ENCODE measurements around the gene HERC6.
"Not testable (repeated sequence)": the region's sequence is repeated elsewhere in the genome, so short reads cannot be mapped to it uniquely, and the experiment has no call there.

Gene HERC6

DNA sequence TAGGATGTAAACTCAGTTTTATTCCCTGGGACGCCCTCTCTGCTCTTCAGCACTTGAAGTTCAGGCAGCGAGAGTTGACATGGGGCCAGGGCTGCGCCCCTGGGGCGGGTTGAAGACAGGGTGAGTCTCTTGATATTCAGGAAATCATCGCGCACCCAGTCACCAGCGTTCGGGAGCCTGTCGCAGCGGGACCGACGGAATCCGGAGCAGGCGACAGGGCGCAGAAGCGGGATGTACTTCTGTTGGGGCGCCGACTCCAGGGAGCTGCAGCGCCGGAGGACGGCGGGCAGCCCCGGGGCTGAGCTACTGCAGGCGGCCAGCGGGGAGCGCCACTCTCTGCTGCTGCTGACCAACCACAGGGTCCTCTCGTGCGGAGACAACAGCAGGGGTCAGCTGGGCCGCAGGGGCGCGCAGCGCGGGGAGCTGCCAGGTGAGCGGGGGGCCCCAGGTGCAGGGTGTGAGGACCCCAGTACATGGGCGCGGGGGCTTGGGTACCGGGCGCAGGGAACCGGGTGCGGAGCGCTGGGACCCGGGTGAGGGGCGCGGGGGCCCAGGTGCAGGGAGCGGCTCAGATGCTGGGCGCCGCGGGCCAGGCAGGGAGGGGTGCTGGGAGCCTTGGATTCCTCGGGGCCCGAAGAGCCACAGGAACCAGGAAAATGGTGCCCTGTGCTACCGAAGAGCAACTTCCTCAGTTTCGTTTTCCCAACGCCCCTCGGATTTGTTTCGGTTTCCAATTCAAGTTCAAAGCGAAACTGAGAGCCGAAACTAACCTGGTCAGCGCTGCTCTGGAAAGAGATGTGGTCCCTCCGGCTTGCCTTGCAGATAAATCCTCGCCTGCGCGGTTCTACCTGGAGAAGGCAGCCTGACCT lies at the start of gene HERC6:
HERC6 (plus strand) TSS at position 162 of the 869 bp plus-strand sequence; CDS start at position 232, 70 bp downstream.
- peak; percentile 34 to 57 for DNase-seq (ENCODE audit: low read depth in 1 of 2, low spot score in 1 of 2)

DNA sequence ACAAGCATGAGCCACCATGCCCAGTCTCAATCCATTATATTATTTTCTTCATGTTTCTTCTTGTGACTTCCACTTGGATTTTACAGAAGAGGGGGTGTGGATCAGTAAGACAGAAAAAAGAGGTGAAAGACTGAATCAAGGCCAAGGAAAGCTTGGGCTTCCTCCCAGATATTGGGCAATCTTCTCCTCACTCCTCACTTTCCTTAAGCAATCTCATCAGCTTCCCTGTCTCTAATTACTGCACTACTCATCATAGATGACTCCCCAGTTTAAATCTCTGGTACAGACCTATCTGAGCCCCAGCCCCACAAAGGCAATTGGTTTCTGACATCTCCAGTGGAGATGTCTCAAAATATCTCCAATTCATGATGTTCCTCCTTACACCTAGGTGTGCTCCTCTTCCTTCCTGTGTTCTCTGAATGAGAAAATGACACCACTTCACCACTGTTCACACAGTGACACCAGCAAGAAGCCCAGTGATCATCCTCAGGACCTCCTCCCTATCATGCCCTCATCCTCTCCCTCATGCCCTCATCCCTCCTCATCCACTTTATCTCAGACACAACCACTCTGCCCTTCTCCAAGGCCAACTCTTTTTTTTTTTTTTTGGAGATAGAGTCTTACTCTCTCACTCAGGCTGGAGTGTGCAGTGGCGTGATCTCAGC lies 44.8 kb upstream of the HERC6 start:
- no peak for DNase-seq (ENCODE audit: low read depth in 1 of 2, low spot score in 1 of 2)

DNA sequence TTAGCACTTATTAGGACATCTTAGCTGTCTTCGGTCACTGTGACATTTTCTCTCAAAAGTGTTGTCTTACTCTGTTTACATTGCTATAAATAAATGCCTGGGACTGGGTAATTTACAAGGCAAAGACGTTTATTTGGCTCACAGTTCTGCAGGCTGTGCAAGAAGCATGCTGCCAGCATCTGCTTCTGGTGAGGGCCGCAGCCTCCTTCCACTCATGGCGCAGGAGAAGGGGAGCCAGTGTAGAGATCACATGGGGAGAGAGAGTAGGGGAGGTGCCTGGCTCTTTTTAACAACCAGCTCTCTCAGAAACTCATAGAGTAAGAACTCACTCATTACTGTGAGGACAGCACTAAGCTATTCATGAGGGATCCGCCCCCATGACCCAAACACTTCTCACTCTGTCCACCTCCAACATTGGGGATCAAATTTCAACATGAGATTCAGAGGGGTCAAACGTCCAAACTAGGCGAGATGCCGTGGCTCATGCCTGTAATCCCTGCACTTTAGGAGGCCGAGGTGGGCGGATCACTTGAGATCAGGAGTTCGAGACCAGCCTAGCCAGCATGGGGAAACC lies 43.5 kb upstream of the HERC6 start:
- no peak for DNase-seq (ENCODE audit: low read depth in 1 of 2, low spot score in 1 of 2)

DNA sequence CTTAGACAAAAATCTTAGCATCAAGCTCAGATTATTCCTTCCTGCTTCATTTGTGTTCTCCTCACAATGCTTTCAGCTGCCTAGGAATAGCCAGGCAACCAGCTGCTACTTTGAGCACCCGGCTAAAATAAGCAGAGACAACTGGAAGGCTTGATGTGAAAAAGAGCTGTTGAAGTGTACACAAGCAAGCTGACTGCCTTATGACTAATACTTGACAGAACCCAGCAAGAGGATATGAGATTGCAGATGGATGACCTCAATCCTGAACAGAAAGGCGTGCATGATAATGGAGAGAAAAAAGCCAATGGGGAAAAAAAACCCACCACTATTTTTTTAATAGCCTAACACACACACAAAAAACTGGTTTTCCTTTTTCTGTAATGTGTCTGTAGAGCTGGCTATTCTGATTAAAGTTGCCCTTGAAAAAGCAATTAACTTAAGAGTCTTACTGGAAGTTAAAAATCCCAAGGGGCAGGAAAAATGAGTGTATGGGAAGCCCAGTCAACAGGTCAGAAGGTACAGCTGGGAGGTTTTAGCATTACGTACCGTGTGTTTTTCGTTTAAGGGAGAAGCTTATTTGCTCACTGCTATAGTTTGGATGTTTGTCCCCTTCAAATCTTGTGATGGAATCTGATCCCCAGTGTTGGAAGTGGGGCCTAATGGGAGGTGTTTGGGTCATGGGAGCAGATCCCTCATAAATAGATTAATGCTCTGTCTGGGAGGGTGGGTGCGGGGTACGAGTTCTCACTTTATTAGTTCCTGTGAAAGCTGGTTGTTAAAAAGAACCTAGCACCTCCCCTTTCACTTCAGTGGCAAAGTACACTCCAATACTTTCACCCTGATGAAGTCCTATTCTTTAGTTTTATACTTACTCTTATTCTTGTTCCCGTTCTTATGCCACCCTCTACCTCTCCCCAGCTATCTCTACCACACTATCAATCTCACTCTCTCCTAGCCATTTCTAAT lies 37.1 kb upstream of the HERC6 start:
- DNase-seq (ENCODE audit: low read depth in 1 of 2, low spot score in 1 of 2), result no peak

- DNase-seq (ENCODE audit: low read depth in 1 of 2, low spot score in 1 of 2), result not testable (repeated sequence)
Observed at GRCh38 chr4:88346902-88347301, 31.8 kb upstream of the HERC6 start.

GRCh38 chr4:88348761-88349160 lies 29.9 kb upstream of the HERC6 start:
- DNase-seq (ENCODE audit: low read depth in 1 of 2, low spot score in 1 of 2), result not testable (repeated sequence)

DNA sequence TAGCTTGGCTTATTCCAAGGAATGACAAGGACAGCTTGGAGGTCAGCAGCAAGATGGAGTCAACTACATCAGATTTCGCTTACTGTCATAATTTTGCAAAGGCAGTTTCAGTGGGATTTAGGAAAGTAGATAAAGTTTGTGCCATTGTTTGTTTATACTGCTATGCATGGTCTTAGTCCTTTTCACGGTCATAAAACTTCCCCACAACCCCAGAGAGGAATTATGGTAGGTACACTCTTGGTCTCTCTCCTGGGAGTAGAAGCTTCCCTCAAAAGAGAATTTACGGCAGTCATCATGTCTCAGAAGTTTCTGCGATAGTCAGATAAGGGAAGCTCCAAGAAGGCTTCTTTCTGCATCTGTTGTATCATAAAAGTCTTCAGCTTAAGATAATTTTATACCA lies 27.9 kb upstream of the HERC6 start:
- DNase-seq (ENCODE audit: low read depth in 1 of 2, low spot score in 1 of 2), result no peak

DNA sequence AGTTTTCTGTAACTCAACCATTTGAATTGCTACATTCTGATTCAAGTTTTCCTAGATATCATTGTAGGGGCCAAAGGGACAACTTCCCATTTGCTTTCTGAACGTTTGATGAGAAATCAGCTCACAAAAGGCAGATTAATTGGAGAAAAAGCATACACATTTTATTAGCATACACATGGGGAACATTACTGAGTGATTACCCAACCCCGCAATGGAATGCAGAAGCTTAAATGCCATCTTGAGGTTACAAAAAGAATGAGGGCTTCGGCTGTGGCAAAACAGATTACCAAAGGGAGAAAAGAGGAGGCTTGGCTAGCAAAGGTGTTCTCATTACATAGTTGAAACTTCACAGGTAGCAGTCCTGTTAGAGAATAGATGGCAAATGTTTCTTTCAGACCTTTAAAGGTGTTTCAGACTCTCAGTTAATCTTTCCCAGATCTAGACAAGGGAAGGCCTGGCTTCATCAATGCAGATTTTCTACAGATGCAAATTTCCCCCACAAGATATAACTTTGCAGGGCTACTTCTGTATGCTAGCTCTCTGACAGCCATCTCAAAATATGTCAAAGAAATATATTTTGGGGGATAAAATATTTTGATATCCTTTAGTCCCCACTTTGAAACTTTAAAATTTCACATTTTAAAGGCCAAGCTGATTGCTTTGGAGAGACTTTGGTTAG lies 26.5 kb upstream of the HERC6 start:
- no peak for DNase-seq (ENCODE audit: low read depth in 1 of 2, low spot score in 1 of 2)

DNA sequence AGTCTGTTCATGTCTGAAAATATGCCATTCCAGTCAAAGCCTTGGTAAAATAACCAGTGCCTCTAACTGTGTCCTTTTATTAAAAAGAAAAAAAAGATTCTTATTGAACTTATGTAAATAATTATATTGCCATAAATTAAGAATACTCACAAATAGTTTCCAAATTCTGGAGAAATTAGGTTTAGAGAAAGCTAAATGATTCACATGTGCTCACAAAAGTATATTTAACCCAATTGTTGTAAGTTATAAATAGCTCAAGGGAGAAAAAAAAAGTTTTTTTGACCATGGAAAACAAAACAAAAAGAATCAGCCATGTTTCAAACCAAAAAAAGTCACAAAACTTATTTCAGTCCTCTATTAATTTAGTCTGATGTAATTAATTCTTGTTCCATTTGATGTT lies 25.3 kb upstream of the HERC6 start:
- no peak for DNase-seq (ENCODE audit: low read depth in 1 of 2, low spot score in 1 of 2)

GRCh38 chr4:88356771-88357170 lies 21.9 kb upstream of the HERC6 start:
- DNase-seq (ENCODE audit: low read depth in 1 of 2, low spot score in 1 of 2), result no peak

DNA sequence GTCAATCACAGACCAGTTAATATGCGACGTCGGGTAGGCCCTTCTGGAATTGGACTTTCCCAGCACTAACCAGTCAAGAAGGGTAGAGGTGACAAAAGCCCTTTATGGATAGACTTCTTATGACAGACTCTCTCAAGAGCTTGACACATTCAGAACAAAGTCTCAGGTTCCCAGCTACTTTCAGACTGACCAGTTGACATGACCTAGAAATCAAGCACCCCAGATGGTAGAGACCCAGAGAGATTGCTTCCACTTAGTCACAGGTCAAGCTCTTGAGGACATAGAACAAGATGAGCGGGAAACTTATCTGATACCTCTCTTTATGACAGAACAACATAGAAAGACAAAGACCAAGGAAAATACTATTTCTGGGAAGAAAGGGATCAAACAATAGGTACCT lies 21.4 kb upstream of the HERC6 start:
- DNase-seq (ENCODE audit: low read depth in 1 of 2, low spot score in 1 of 2), result no peak

DNA sequence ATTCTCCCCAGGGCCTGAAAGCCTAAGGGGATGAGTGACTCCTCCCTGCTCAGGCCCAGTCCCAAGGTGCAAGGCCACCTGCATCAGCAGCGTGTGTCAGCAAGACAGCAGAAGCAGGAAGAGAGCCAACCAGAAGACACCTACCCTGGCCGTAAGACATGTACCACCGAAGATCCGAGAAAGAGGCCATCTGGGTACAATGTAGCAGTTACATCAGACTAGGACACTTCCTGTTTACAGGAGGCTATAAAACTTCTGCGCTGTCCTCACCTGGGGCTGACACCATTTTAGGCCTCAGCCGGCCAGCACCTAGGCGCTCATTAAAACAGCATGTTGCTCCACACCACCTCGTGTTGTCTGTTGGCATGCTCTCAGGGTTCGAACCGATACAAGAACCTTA lies 19.1 kb upstream of the HERC6 start:
- no peak for DNase-seq (ENCODE audit: low read depth in 1 of 2, low spot score in 1 of 2)

- DNase-seq (ENCODE audit: low read depth in 1 of 2, low spot score in 1 of 2), result no peak
Observed at GRCh38 chr4:88360256-88360655, 18.4 kb upstream of the HERC6 start.

- no peak for DNase-seq (ENCODE audit: low read depth in 1 of 2, low spot score in 1 of 2)
Observed at GRCh38 chr4:88360791-88361190, 17.9 kb upstream of the HERC6 start.

DNA sequence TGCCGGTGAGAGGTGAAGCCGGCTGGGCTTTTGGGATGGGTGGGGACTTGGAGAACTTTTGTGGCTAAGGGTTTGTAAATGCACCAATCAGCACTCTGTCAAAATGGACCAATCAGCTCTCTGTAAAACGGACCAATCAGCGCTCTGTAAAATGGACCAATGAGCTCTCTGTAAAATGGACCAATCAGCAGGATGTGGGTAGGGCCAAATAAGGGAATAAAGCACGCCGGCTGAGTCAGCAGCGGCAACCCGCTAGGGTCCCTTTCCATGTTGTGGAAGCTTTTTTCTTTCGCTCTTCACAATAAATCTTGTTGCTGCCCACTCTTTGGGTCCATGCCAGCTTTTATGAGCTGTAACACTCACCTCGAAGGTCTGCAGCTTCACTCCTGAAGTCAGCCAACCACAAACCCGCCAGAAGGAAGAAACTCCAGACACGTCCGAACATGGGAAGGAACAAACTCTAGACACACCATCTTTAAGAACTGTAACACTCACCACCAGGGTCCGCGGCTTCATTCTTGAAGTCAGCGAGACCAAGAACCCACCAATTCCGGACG lies 17.4 kb upstream of the HERC6 start:
- DNase-seq (ENCODE audit: low read depth in 1 of 2, low spot score in 1 of 2), result not testable (repeated sequence)

GRCh38 chr4:88366460-88366859 lies 12.2 kb upstream of the HERC6 start:
- DNase-seq (ENCODE audit: low read depth in 1 of 2, low spot score in 1 of 2), result no peak

DNA sequence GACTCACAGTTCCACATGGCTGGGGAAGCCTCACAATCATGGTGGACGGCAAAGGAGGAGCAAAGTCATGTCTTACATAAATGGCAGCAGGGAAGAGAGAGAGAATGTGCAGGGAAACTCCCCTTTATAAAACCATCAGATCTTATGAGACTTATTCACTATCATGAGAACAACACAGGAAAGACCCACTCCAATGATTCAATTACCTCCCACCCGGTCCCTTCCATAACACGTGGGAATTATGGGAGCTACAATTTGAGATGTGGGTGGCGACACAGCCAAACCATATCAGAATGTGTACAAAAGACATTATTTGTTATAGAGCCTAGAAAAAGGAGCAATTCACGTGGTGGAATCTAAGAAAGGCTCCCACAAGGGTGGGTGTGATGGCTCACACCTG lies 10.8 kb upstream of the HERC6 start:
- DNase-seq (ENCODE audit: low read depth in 1 of 2, low spot score in 1 of 2), result no peak

DNA sequence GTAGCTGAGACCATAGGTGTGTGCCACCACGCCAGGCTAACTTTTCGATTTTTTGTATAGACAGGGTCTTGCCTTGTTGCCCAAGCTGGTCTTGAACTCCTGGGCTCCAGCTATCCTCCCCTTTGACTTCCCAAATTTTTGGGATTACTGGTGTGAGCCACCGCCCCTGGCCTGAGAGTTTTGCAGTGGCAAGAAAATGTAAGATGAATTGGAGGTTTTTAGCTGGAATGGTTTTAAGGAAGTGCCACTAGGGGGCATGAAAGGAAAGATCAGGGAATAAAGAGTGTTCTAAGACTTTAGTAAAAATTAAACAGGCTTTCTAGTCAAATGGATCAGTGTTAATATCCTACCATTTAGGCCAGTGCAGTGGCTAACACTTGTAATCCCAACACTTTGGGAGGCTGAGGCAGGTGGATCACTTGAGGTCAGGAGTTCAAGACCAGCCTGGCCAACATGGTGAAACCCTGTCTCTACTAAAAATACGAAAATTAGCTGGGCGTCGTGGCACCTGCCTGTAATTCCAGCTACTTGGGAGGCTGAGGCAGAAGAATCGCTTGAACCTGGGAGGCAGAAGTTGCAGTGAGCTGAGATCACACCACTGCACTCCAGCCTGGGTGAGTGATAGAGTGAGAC lies 9.4 kb upstream of the HERC6 start:
- DNase-seq (ENCODE audit: low read depth in 1 of 2, low spot score in 1 of 2), result not testable (repeated sequence)

- no peak for DNase-seq (ENCODE audit: low read depth in 1 of 2, low spot score in 1 of 2)
Observed at GRCh38 chr4:88381123-88381522, 2.5 kb downstream of the HERC6 start.

DNA sequence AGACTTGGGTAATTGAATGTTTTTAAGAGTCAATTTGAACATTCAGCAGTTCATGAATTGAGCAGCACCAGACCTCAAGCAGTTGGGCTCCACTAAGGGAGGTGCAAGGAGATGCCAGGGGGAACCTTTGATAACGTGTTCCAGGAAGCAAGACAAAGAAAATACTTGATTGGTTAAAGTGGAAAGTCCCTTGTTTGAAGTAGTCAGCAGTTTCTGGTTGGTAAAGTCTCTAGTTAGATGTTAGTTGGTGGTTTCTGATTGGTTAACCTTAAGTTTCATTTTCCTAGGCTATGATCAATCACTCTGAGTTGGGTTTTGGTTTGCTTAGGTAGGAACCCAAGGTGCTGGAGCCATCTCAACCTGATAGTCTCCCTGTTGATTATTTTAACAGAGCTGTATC lies 4.0 kb downstream of the HERC6 start:
- peak in 1 of 2 donors; percentile 33 for DNase-seq (ENCODE audit: low read depth in 1 of 2, low spot score in 1 of 2)
